ENCODE measurements around the gene KIF7. TPM values are rescaled to one million over a fixed set of nuclear protein-coding genes. Genes with fewer than 3 reads are reported as not detected.

The KIF7 gene
- polyA plus RNA-seq, 1 donor from 2014 or later, result 5.2 TPM

DNA sequence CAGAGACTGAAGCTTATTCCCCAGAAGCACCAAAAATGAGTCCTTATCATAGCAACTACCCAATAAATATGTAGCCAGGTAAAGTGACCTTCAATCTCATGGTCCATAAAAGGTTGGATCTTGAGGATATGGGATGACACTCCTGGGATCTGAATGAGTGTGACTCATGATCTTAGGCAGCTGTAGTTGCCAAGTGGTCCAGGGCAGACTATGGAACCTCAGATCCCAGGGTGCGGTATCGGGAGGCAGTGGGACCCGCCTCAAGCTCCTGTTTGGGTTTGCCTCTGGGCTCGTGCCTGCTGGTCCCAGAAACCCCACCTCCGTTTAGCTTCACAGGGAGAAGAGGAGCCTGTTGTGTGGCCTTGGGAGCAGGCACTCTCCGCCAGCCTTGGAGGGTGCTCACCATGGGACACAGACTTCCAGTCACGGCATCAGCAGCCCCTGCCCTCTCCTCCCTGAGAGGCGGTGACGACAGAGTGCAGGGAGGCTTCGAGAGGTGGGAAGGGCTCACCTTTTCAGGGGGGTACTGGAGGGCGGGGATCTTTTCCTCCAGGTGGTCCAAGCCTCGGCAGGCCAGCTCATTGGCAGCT, 15.8 kb upstream of the KIF7 start:
- TF ChIP-seq RAD21 (conservative IDR thresholded peaks at IDR 0.05) (no peak), MXI1 (conservative IDR thresholded peaks at IDR 0.05; ENCODE audit: poor library complexity, severe bottlenecking) (no peak), POLR2AphosphoS5 (IDR thresholded peaks at IDR 0.05) (no peak), TAF1 (IDR thresholded peaks at IDR 0.05; ENCODE audit: low read depth) (no peak), EP300 (conservative IDR thresholded peaks at IDR 0.05; ENCODE audit: poor library complexity, severe bottlenecking) (no peak), SMC3 (conservative IDR thresholded peaks at IDR 0.05; ENCODE audit: poor library complexity) (no peak), EZH2 (IDR thresholded peaks at IDR 0.05; ENCODE audit: borderline replicate concordance, insufficient read depth, low read length, poor library complexity, severe bottlenecking) (no peak)
- TF ChIP-seq, protein P1, sequence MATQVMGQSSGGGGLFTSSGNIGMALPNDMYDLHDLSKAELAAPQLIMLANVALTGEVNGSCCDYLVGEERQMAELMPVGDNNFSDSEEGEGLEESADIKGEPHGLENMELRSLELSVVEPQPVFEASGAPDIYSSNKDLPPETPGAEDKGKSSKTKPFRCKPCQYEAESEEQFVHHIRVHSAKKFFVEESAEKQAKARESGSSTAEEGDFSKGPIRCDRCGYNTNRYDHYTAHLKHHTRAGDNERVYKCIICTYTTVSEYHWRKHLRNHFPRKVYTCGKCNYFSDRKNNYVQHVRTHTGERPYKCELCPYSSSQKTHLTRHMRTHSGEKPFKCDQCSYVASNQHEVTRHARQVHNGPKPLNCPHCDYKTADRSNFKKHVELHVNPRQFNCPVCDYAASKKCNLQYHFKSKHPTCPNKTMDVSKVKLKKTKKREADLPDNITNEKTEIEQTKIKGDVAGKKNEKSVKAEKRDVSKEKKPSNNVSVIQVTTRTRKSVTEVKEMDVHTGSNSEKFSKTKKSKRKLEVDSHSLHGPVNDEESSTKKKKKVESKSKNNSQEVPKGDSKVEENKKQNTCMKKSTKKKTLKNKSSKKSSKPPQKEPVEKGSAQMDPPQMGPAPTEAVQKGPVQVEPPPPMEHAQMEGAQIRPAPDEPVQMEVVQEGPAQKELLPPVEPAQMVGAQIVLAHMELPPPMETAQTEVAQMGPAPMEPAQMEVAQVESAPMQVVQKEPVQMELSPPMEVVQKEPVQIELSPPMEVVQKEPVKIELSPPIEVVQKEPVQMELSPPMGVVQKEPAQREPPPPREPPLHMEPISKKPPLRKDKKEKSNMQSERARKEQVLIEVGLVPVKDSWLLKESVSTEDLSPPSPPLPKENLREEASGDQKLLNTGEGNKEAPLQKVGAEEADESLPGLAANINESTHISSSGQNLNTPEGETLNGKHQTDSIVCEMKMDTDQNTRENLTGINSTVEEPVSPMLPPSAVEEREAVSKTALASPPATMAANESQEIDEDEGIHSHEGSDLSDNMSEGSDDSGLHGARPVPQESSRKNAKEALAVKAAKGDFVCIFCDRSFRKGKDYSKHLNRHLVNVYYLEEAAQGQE (IDR thresholded peaks at IDR 0.05; ENCODE audit: borderline replicate concordance), result no peak
- TF ChIP-seq, protein P2, sequence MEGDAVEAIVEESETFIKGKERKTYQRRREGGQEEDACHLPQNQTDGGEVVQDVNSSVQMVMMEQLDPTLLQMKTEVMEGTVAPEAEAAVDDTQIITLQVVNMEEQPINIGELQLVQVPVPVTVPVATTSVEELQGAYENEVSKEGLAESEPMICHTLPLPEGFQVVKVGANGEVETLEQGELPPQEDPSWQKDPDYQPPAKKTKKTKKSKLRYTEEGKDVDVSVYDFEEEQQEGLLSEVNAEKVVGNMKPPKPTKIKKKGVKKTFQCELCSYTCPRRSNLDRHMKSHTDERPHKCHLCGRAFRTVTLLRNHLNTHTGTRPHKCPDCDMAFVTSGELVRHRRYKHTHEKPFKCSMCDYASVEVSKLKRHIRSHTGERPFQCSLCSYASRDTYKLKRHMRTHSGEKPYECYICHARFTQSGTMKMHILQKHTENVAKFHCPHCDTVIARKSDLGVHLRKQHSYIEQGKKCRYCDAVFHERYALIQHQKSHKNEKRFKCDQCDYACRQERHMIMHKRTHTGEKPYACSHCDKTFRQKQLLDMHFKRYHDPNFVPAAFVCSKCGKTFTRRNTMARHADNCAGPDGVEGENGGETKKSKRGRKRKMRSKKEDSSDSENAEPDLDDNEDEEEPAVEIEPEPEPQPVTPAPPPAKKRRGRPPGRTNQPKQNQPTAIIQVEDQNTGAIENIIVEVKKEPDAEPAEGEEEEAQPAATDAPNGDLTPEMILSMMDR (IDR thresholded peaks at IDR 0.05; ENCODE audit: poor library complexity, severe bottlenecking), result no peak
- Histone ChIP-seq H3K9me2 (ENCODE audit: insufficient read depth, low read length) (no peaks in the 10 kb centered on the region), H3F3A (ENCODE audit: insufficient read depth, low read length, poor library complexity, severe bottlenecking) (no peaks in the 10 kb centered on the region), H3K79me2 (replicated peaks; ENCODE audit: insufficient read depth, low read length) (no peaks in the 10 kb centered on the region), H3K27me3 (ENCODE audit: insufficient read depth, low read depth, low read length) (peaks cover 6% of the 10 kb centered on the region), H3K4me2 (ENCODE audit: low read length) (no peak overlapping the region), H3K9me3 (ENCODE audit: low read length) (no peaks in the 10 kb centered on the region), H3K9ac (ENCODE audit: low read length) (no peak overlapping the region), H3K36me3 (ENCODE audit: insufficient read depth, low read length) (no peaks in the 10 kb centered on the region), H2AFZ (ENCODE audit: low read depth, low read length) (no peak overlapping the region), H3K4me3 (ENCODE audit: low read length) (no peak overlapping the region), H4K20me1 (ENCODE audit: insufficient read depth) (no peaks in the 10 kb centered on the region), H3K27ac (ENCODE audit: low read length) (no peak overlapping the region)

DNA sequence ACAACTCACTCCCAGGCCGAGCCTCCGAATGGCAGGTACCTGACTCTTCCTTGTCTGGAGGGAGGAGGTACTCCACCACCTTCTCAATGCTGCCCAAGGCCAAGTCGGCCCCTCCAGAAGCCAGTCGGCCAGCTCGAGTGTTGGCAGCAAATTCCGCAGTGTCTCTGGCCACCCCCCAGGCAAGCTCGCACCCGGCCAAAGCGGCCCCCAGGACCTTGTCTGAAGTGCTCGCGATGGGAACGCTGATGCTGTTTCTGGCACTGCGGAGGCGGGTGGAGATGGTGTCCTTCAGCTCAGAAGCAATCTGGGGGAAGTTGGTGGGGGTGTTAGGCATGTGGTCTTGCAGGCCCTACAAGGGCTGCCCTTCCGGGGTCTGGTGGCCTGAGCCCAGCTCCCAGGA, 14.7 kb upstream of the KIF7 start:
- peaks cover 14% of the 10 kb centered on the region for H3K27me3 ChIP-seq (ENCODE audit: insufficient read depth, low read depth, low read length)
- H3K9ac ChIP-seq (ENCODE audit: low read length), result no peak overlapping the region
- H3K36me3 ChIP-seq (ENCODE audit: insufficient read depth, low read length), result no peaks in the 10 kb centered on the region
- no peaks in the 10 kb centered on the region for H3K9me2 ChIP-seq (ENCODE audit: insufficient read depth, low read length)
- TF ChIP-seq EZH2 (IDR thresholded peaks at IDR 0.05; ENCODE audit: borderline replicate concordance, insufficient read depth, low read length, poor library complexity, severe bottlenecking), result no peak
- no peak for TF ChIP-seq TAF1 (IDR thresholded peaks at IDR 0.05; ENCODE audit: low read depth)
- TF ChIP-seq, protein P1 (IDR thresholded peaks at IDR 0.05; ENCODE audit: borderline replicate concordance), result no peak
- no peak for TF ChIP-seq SMC3 (conservative IDR thresholded peaks at IDR 0.05; ENCODE audit: poor library complexity)
- TF ChIP-seq MXI1 (conservative IDR thresholded peaks at IDR 0.05; ENCODE audit: poor library complexity, severe bottlenecking), result no peak
- no peak for TF ChIP-seq RAD21 (conservative IDR thresholded peaks at IDR 0.05)
- TF ChIP-seq POLR2AphosphoS5 (IDR thresholded peaks at IDR 0.05), result no peak
- TF ChIP-seq, protein P2 (IDR thresholded peaks at IDR 0.05; ENCODE audit: poor library complexity, severe bottlenecking), result no peak
- no peak for TF ChIP-seq EP300 (conservative IDR thresholded peaks at IDR 0.05; ENCODE audit: poor library complexity, severe bottlenecking)
- H3K27ac ChIP-seq (ENCODE audit: low read length), result no peak overlapping the region
- H3K79me2 ChIP-seq (replicated peaks; ENCODE audit: insufficient read depth, low read length), result no peaks in the 10 kb centered on the region
- H3K4me2 ChIP-seq (ENCODE audit: low read length), result no peak overlapping the region
- no peaks in the 10 kb centered on the region for H3F3A ChIP-seq (ENCODE audit: insufficient read depth, low read length, poor library complexity, severe bottlenecking)
- no peak overlapping the region for H3K4me3 ChIP-seq (ENCODE audit: low read length)
- H2AFZ ChIP-seq (ENCODE audit: low read depth, low read length), result no peak overlapping the region
- no peaks in the 10 kb centered on the region for H3K9me3 ChIP-seq (ENCODE audit: low read length)
- H4K20me1 ChIP-seq (ENCODE audit: insufficient read depth), result no peaks in the 10 kb centered on the region
